ENCODE results near the gene ALG12. TPM values are rescaled to one million over a fixed set of nuclear protein-coding genes. Genes with fewer than 3 reads are reported as not detected.

Gene ALG12
- total RNA-seq, 2 experiments from 2014 or later, result 11.4 to 11.7 TPM

DNA sequence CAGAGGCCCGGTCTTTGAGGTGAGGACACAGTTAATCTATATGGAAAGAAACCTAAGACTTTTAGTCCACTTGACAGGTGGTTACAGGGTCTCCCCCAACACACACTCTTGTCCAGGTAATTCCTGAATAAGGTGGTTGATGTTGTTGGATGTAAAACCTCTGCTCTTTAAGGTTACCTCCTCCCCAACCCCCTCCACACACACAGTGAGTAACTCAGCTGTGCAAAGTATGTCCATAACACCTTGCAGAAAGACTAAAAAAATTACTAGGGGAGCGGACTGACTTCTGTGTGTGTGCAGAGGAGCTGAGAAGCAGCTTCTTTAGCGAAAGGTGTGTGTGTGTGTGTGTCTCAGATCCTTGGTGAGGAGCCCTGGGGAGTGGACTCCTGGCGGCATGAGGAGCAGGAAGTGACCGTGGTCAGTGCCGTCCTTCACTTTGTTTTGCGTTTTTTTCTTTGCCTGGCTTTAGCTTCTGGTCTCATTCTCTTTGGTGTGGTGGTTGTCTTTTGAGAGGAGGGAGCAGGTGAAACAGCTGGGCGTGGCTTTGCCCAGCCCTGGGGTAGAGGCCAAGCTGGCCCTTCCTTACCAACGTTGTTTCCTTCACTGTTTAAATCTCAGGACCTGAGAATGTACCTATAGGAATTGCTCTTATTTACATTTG, 62.9 kb downstream of the ALG12 start:
- peaks cover 20% of the 10 kb centered on the region for H3K36me3 ChIP-seq (ENCODE audit: insufficient read depth, low read length)
- H3K27ac ChIP-seq (ENCODE audit: low read depth, low read length, poor library complexity, severe bottlenecking), result peak overlapping the region; percentile 22
- peak; percentile 18 for DNase-seq (ENCODE audit: low spot score)
- H4K20me1 ChIP-seq (ENCODE audit: insufficient read depth, low read length), result peaks cover 24% of the 10 kb centered on the region
- peaks cover 25% of the 10 kb centered on the region for H3K4me1 ChIP-seq (ENCODE audit: insufficient read depth, low read length, poor library complexity, severe bottlenecking)
- POLR2A ChIA-PET, result no interaction called here
- H3K4me3 ChIP-seq (ENCODE audit: low read depth, low read length, poor library complexity, severe bottlenecking), result peak overlapping the region; percentile 75
- peaks cover 47% of the 10 kb centered on the region for H3K79me2 ChIP-seq (ENCODE audit: insufficient read depth, low read depth, low read length)
- no peaks in the 10 kb centered on the region for H3K9me2 ChIP-seq (ENCODE audit: insufficient read depth, low read length)
- CTCF ChIA-PET (ENCODE audit: unreplicated experiment), result no interaction called here
- intact Hi-C loops (cut with micrococcal nuclease; ENCODE audit: unreplicated experiment), result no loop called here
- peak overlapping the region; percentile 84 for H3K4me2 ChIP-seq (ENCODE audit: low read length)
- H3K9me3 ChIP-seq (ENCODE audit: low read length), result no peaks in the 10 kb centered on the region
- TF ChIP-seq, protein P1, sequence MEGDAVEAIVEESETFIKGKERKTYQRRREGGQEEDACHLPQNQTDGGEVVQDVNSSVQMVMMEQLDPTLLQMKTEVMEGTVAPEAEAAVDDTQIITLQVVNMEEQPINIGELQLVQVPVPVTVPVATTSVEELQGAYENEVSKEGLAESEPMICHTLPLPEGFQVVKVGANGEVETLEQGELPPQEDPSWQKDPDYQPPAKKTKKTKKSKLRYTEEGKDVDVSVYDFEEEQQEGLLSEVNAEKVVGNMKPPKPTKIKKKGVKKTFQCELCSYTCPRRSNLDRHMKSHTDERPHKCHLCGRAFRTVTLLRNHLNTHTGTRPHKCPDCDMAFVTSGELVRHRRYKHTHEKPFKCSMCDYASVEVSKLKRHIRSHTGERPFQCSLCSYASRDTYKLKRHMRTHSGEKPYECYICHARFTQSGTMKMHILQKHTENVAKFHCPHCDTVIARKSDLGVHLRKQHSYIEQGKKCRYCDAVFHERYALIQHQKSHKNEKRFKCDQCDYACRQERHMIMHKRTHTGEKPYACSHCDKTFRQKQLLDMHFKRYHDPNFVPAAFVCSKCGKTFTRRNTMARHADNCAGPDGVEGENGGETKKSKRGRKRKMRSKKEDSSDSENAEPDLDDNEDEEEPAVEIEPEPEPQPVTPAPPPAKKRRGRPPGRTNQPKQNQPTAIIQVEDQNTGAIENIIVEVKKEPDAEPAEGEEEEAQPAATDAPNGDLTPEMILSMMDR (conservative IDR thresholded peaks at IDR 0.05; ENCODE audit: low read length), result no peak
- H2AFZ ChIP-seq (ENCODE audit: low read length), result no peak overlapping the region
- no TSS peak for BruUV-seq (replicated peaks)

DNA sequence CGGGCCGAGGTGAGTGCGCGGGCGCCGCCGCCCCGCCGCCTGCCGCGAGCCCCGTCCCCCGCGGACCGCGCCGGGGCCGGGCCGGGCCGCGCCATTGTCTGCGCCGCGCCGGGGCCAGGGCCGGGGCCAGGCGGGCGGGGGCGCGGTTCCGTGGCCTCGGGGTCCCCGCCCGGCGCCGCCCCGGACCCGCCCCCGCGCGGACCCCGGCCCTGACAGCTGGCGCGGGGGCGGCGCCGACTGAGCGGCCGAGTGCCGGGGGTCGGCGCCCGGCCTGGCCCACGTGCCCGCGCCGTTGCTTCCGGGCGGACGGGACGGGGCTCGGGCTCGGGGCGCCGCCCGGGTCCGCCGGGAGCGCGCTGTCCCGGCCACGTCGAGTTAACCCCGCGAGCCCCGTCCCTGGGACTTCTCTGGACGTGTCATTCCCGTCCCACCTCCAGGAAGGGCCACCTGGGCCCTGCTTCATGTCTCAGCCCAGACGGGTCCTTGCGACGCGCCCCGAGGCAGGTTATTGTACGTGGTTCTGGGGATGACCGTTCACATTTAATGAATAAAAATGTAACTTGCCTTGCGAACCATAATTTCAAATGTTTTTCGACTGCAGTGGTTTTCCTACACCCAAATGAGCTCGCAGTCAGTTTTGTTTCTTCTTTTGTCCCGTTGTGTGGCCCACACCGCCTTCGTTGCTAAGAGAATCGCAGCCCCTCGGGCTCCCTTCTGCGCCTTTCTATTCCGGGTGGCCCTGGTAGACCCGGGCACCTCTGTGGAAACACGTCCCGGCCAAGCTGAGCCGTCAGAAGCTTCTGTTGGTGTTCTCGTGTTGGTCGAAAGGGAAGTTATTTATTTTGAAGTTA, 64.0 kb downstream of the ALG12 start:
- TF ChIP-seq EZH2phosphoT487 (IDR thresholded peaks at IDR 0.05; ENCODE audit: borderline replicate concordance, low read depth, low read length), result no peak
- TF ChIP-seq, protein P1 (conservative IDR thresholded peaks at IDR 0.05; ENCODE audit: low read length), result no peak
- H4K20me1 ChIP-seq (ENCODE audit: insufficient read depth, low read length), result peaks cover 24% of the 10 kb centered on the region
- H3K9me3 ChIP-seq (ENCODE audit: low read length), result no peaks in the 10 kb centered on the region
- POLR2A ChIA-PET, result interaction anchor here (0.7 kb wide), 1 partner anchor 14 kb away, joined by 3 read pairs; no protein-coding TSS in a partner anchor
- intact Hi-C loops (cut with micrococcal nuclease; ENCODE audit: unreplicated experiment), result loop anchor here (2.0 kb wide), 2 partner anchors 27 to 65 kb away; partner anchors contain the start of genes ALG12, BRD1 and CRELD2
- H3K9me2 ChIP-seq (ENCODE audit: insufficient read depth, low read length), result no peaks in the 10 kb centered on the region
- H3K79me2 ChIP-seq (ENCODE audit: insufficient read depth, low read depth, low read length), result peaks cover 35% of the 10 kb centered on the region
- peak; percentile 47 for DNase-seq (ENCODE audit: low spot score)
- peaks cover 20% of the 10 kb centered on the region for H3K36me3 ChIP-seq (ENCODE audit: insufficient read depth, low read length)
- H2AFZ ChIP-seq (ENCODE audit: low read length), result no peak overlapping the region
- CTCF ChIA-PET (ENCODE audit: unreplicated experiment), result no interaction called here
- H3K4me2 ChIP-seq (ENCODE audit: low read length), result peak overlapping the region; percentile 84
- H3K4me1 ChIP-seq (ENCODE audit: insufficient read depth, low read length, poor library complexity, severe bottlenecking), result peaks cover 25% of the 10 kb centered on the region
- H3K4me3 ChIP-seq (ENCODE audit: low read depth, low read length, poor library complexity, severe bottlenecking), result peak overlapping the region; percentile 75
- BruUV-seq (replicated peaks), result no TSS peak
- peak overlapping the region; percentile 22 for H3K27ac ChIP-seq (ENCODE audit: low read depth, low read length, poor library complexity, severe bottlenecking)

Data from OCI-LY7 (cell line).